RWPE2 (cell line): ENCODE data around the gene CAMK1D.
"Not testable (repeated sequence)": the region's sequence is repeated elsewhere in the genome, so short reads cannot be mapped to it uniquely, and the experiment has no call there.

ENCODE experiments used
- ATAC-seq: fragments of 200-7000 bp; cut with Tn5 transposase; 3 replicates; pipeline ENCODE4 v1.9.1; 2021; ENCODE audit warnings: low read depth
- DNase-seq: peaks from one replicate; pipeline ENCODE4 v3.0.0-alpha.2; 2020; ENCODE audit warnings: low spot score
- H3K27ac ChIP-seq: fragments of 450-650 bp; 2 replicates; pipeline ENCODE4 v1.5.1; 2017; ENCODE audit warnings: mild to moderate bottlenecking; ENCODE audit not compliant: poor library complexity, severe bottlenecking
- H3K27me3 ChIP-seq: fragments of 250-450 bp; sonication (Bioruptor Pico); 2 replicates; pipeline ENCODE4 v1.5.1; 2021; ENCODE audit warnings: mild to moderate bottlenecking, moderate library complexity; ENCODE audit not compliant: insufficient read depth, poor library complexity, severe bottlenecking
- H3K36me3 ChIP-seq: fragments of 250-450 bp; sonication (Bioruptor Pico); 2 replicates; pipeline ENCODE4 v1.5.1; 2020; ENCODE audit warnings: low read depth, mild to moderate bottlenecking, moderate library complexity
- H3K4me1 ChIP-seq: fragments of 250-450 bp; sonication (Bioruptor Pico); 2 replicates; pipeline ENCODE4 v1.5.1; 2021; ENCODE audit warnings: mild to moderate bottlenecking, moderate library complexity; ENCODE audit not compliant: insufficient read depth, poor library complexity, severe bottlenecking
- H3K4me3 ChIP-seq: fragments of 250-450 bp; sonication (Bioruptor Pico); 2 replicates; pipeline ENCODE4 v1.5.1; 2021; ENCODE audit warnings: mild to moderate bottlenecking, moderate library complexity; ENCODE audit not compliant: severe bottlenecking
- H3K9me3 ChIP-seq: fragments of 250-450 bp; sonication (Bioruptor Pico); 2 replicates; pipeline ENCODE4 v1.5.1; 2021; ENCODE audit warnings: mild to moderate bottlenecking, moderate library complexity; ENCODE audit not compliant: severe bottlenecking
- CTCF ChIP-seq: fragments of 450-650 bp; IDR thresholded peaks from one replicate; pipeline ENCODE4 v1.5.1; 2017; ENCODE audit warnings: mild to moderate bottlenecking, moderate library complexity; ENCODE audit not compliant: poor library complexity, severe bottlenecking

CAMK1D gene

GRCh38 chr10:12438919-12439692, 89.8 kb downstream of the CAMK1D start:
- DNase-seq (no peak), ATAC-seq (no peak)
- Histone ChIP-seq H3K4me3 (no peak overlapping the region), H3K9me3 (no peaks in the 10 kb centered on the region), H3K36me3 (no peaks in the 10 kb centered on the region), H3K27ac (no peak overlapping the region), H3K4me1 (no peaks in the 10 kb centered on the region), H3K27me3 (no peaks in the 10 kb centered on the region)
- no peak for TF ChIP-seq CTCF

- H3K4me1 ChIP-seq, ATAC-seq, H3K27ac ChIP-seq, H3K4me3 ChIP-seq, H3K36me3 ChIP-seq, H3K9me3 ChIP-seq, DNase-seq, H3K27me3 ChIP-seq: not testable (repeated sequence)
Observed at GRCh38 chr10:12439767-12440166, 90.4 kb downstream of the CAMK1D start.

- TF ChIP-seq CTCF = no peak
- H3K27me3 ChIP-seq = no peaks in the 10 kb centered on the region
- H3K27ac ChIP-seq = no peak overlapping the region
- H3K4me3 ChIP-seq = no peak overlapping the region
- peaks cover 5% of the 10 kb centered on the region for H3K4me1 ChIP-seq
- H3K9me3 ChIP-seq = no peaks in the 10 kb centered on the region
- no peak for DNase-seq
- ATAC-seq = no peak
- no peaks in the 10 kb centered on the region for H3K36me3 ChIP-seq
Observed at GRCh38 chr10:12443026-12443425, 93.7 kb downstream of the CAMK1D start.

GRCh38 chr10:12444981-12445700, 95.8 kb downstream of the CAMK1D start:
- DNase-seq (no peak), ATAC-seq (no peak)
- peaks cover 15% of the 10 kb centered on the region for H3K4me1 ChIP-seq
- H3K36me3 ChIP-seq = no peaks in the 10 kb centered on the region
- no peak for TF ChIP-seq CTCF
- H3K4me3 ChIP-seq = no peak overlapping the region
- H3K27ac ChIP-seq = no peak overlapping the region
- no peaks in the 10 kb centered on the region for H3K27me3 ChIP-seq
- H3K9me3 ChIP-seq = no peaks in the 10 kb centered on the region

GRCh38 chr10:12445701-12446334, 96.5 kb downstream of the CAMK1D start:
- TF ChIP-seq CTCF = no peak
- Histone ChIP-seq H3K27ac (no peak overlapping the region), H3K4me3 (no peak overlapping the region), H3K4me1 (peaks cover 15% of the 10 kb centered on the region), H3K36me3 (no peaks in the 10 kb centered on the region), H3K27me3 (no peaks in the 10 kb centered on the region), H3K9me3 (no peaks in the 10 kb centered on the region)
- DNase-seq (no peak), ATAC-seq (no peak)
